Stimulated activated CD8-positive, alpha-beta memory T cell treated with anti-CD3 and anti-CD28 coated beads, Interleukin-15, amount 100 ng/mL, for 48 hours (primary cell): ENCODE data around the gene PCDHGC4.

Experiments
- DNase-seq, 2 donors: peaks; one replicate each; pipeline ENCODE4 v3.0.0-alpha.2; 2020; ENCODE audit warnings: low read depth in 2 of 2

PCDHGC4 gene

GRCh38 chr5:141529002-141529401, 44.2 kb downstream of the PCDHGC4 start:
- no peak for DNase-seq

- no peak for DNase-seq
These were observed 45.0 kb downstream of the PCDHGC4 start for GRCh38 chr5:141529873-141530272.

- no peak for DNase-seq
These were observed 47.9 kb downstream of the PCDHGC4 start for GRCh38 chr5:141532726-141533125.

DNA sequence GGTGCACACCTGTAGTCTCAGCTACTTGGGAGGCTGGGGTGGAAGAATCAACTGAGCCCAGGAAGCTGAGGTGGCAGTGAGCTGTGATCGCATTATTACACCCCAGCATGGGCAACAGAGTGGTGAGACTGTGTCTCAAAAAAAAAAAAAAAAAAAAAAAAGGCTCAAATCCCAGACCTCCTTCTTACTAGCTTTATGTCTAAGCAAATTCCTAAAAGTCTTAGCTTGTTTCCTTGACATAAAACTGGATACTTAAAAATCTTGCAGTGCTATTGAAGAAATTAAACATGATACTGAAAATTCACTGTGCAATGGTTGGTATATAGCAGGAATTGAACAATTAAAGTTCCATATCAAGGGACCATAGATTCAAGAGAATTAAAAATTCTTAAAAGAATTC, 49.1 kb downstream of the PCDHGC4 start:
- DNase-seq = no peak

DNA sequence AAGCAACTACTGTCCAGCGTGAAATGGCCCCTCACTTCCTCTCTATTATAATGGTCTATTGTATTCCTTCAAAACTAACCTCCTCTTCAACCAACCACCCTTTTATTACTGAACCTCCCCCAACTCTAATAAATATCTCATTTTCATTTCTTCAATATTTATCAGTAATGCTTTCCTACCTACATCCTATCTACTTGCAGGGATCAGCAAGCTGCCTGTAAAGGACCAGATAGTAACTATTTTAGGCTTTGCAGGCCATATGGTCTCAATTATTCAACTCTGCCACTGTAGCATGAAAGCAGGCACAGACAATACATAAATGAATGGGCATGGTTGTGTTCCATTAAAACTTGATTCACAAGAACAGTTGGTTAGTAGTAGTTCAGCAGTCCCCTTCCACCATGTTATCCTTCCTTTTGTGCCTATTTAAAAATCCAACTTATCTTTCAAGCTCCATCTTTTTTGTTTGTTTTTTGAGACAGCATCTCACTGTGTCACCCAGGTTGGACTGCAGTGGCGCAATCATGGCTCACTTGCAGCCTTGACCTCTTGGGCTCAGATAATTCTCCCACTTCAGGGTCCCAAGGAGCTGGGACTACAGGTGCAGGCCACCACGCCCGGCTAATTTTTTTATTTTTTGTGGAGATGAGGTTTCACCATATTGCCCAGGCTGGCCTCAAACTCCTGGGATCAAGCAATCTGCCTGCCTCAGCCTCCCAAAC, 49.8 kb downstream of the PCDHGC4 start:
- no peak for DNase-seq
